Measurements from ENCODE around the gene CD177. TPM values are rescaled to one million over a fixed set of nuclear protein-coding genes. Genes with fewer than 3 reads are reported as not detected.

CD177 gene
- total and polyA plus RNA-seq, 2 of the 8 experiments (the other 6 are each of a cell fraction or from before 2014, with no cell fraction given): 3.4 to 10.0 TPM

GRCh38 chr19:43353606-43354304, at the start of gene CD177 (continued):
- TF ChIP-seq E2F6 (IDR thresholded peaks at IDR 0.05): no peak
- TF ChIP-seq RAD21 (IDR thresholded peaks at IDR 0.05 in 1 of 2, conservative IDR thresholded peaks at IDR 0.05 in 1 of 2; ENCODE audit: low read depth in 2 of 2, low read length in 2 of 2): no peak
